IMR-90 (cell line): ENCODE data around the gene TRAPPC5. TPM values are rescaled to one million over a fixed set of nuclear protein-coding genes. Genes with fewer than 3 reads are reported as not detected.

Source experiments
- ATAC-seq: fragments of 200-7000 bp; cut with Tn5 transposase; 2 replicates; pipeline ENCODE4 v1.9.1; 2020; ENCODE audit warnings: low read depth, mild to moderate bottlenecking, moderate library complexity
- BruUV-seq: library from RNA; stranded (reverse); fragments of 400-500 nt; replicated peaks from 2 replicates; lab custom pipeline; 2021; lab: Mats Ljungman, UMichigan
- CTCF ChIA-PET: fragments of 300-600 bp; formaldehyde crosslinking; extraction: SDS; loops from one replicate; lab custom pipeline; 2021; ENCODE audit warnings: antibody characterized with exemption; lab: Yijun Ruan, JAX
- POLR2A ChIA-PET: fragments of 300-600 bp; sonication (Branson Sonifier 250); formaldehyde crosslinking; loops from one replicate; lab custom pipeline; 2022; ENCODE audit warnings: antibody characterized with exemption; ENCODE audit not compliant: unreplicated experiment; lab: Charles Lee
- DNase-seq: peaks from one replicate; pipeline ENCODE4 v3.0.0; 2013
- H2AFZ ChIP-seq: replicated peaks from 2 replicates; pipeline ENCODE3; 2013; ENCODE audit warnings: low read length, mild to moderate bottlenecking; ENCODE audit not compliant: poor library complexity
- H2AK5ac ChIP-seq: 2 replicates; pipeline ENCODE4 v1.6.1; 2013; ENCODE audit warnings: low read depth, low read length, inconsistent platforms
- H2AK9ac ChIP-seq: replicated peaks from 2 replicates; pipeline ENCODE3; 2013; ENCODE audit warnings: mild to moderate bottlenecking, low read depth, low read length, moderate library complexity; ENCODE audit not compliant: poor library complexity
- H2BK120ac ChIP-seq: 2 replicates; pipeline ENCODE4 v1.6.1; 2013; ENCODE audit warnings: low read depth, low read length, inconsistent platforms
- H2BK15ac ChIP-seq: 3 replicates; pipeline ENCODE4 v1.6.1; 2013; ENCODE audit warnings: low read depth, low read length, inconsistent platforms
- H2BK20ac ChIP-seq: 2 replicates; pipeline ENCODE4 v1.6.1; 2013; ENCODE audit warnings: low read depth, mild to moderate bottlenecking, inconsistent platforms, low read length, moderate library complexity
- H2BK5ac ChIP-seq: 2 replicates; pipeline ENCODE4 v1.6.1; 2013; ENCODE audit warnings: mild to moderate bottlenecking, low read depth, low read length, inconsistent platforms; ENCODE audit not compliant: poor library complexity, severe bottlenecking
- H3K14ac ChIP-seq: replicated peaks from 2 replicates; pipeline ENCODE4 v1.6.1; 2013; ENCODE audit warnings: low read depth, low read length, inconsistent platforms
- H3K18ac ChIP-seq: 2 replicates; pipeline ENCODE4 v1.6.1; 2013; ENCODE audit warnings: low read depth, low read length, control low read depth
- H3K23ac ChIP-seq: 2 replicates; pipeline ENCODE4 v1.6.1; 2013; ENCODE audit warnings: low read depth, low read length, inconsistent platforms
- H3K27ac ChIP-seq: 2 replicates; pipeline ENCODE4 v1.5.1; 2013; ENCODE audit warnings: mild to moderate bottlenecking, control low read depth, low read length; ENCODE audit not compliant: insufficient read depth
- H3K27me3 ChIP-seq: 2 replicates; pipeline ENCODE4 v1.6.1; 2013; ENCODE audit warnings: low read length; ENCODE audit not compliant: control insufficient read depth, insufficient read depth
- H3K36me3 ChIP-seq: 2 replicates; pipeline ENCODE4 v1.6.1; 2013; ENCODE audit warnings: low read length, mixed read lengths; ENCODE audit not compliant: control insufficient read depth, insufficient read depth
- H3K4ac ChIP-seq: 2 replicates; pipeline ENCODE4 v1.6.1; 2013; ENCODE audit warnings: low read depth, low read length, inconsistent platforms
- H3K4me1 ChIP-seq: 2 replicates; pipeline ENCODE4 v1.6.1; 2013; ENCODE audit warnings: low read length, mixed read lengths; ENCODE audit not compliant: control insufficient read depth, insufficient read depth
- H3K4me2 ChIP-seq: 2 replicates; pipeline ENCODE4 v1.6.1; 2013; ENCODE audit warnings: low read depth, mild to moderate bottlenecking, control low read depth, low read length, moderate library complexity
- H3K4me3 ChIP-seq: 2 replicates; pipeline ENCODE4 v1.5.1; 2013; ENCODE audit warnings: low read depth, mild to moderate bottlenecking, control low read depth, low read length, moderate library complexity; ENCODE audit not compliant: insufficient read depth
- H3K56ac ChIP-seq: 2 replicates; pipeline ENCODE4 v1.6.1; 2013; ENCODE audit warnings: low read length, inconsistent platforms; ENCODE audit not compliant: insufficient read depth; ENCODE audit errors: extremely low read depth
- H3K79me1 ChIP-seq, 2 experiments: 2 replicates each; pipeline ENCODE4 v1.6.1; 2013; ENCODE audit warnings: low read length in 2 of 2, inconsistent platforms in 1 of 2, low read depth in 1 of 2
- H3K9ac ChIP-seq: 2 replicates; pipeline ENCODE4 v1.6.1; 2013; ENCODE audit warnings: low read depth, low read length, control low read depth
- H3K9me1 ChIP-seq: 2 replicates; pipeline ENCODE4 v1.6.1; 2013; ENCODE audit warnings: low read length, inconsistent platforms; ENCODE audit not compliant: insufficient read depth
- H3K9me3 ChIP-seq: 2 replicates; pipeline ENCODE4 v1.6.1; 2013; ENCODE audit warnings: low read length; ENCODE audit not compliant: control insufficient read depth, insufficient read depth
- H4K20me1 ChIP-seq: 2 replicates; pipeline ENCODE4 v1.6.1; 2013; ENCODE audit warnings: low read length, inconsistent platforms; ENCODE audit not compliant: insufficient read depth
- H4K5ac ChIP-seq: 2 replicates; pipeline ENCODE4 v1.6.1; 2013; ENCODE audit warnings: mild to moderate bottlenecking, low read depth, low read length, control low read depth
- H4K8ac ChIP-seq, 2 experiments: 2 replicates each; pipeline ENCODE4 v1.6.1; 2013; ENCODE audit warnings: low read depth in 2 of 2, low read length in 2 of 2, control low read depth in 1 of 2, inconsistent platforms in 1 of 2
- H4K91ac ChIP-seq: 2 replicates; pipeline ENCODE4 v1.6.1; 2013; ENCODE audit warnings: low read depth, low read length, inconsistent platforms; ENCODE audit not compliant: insufficient read depth
- BHLHE40 ChIP-seq: fragments of 150-350 bp; IDR thresholded peaks from 2 replicates; pipeline ENCODE4 v1.6.1; 2016; ENCODE audit warnings: mild to moderate bottlenecking, low read depth, low read length
- CHD1 ChIP-seq: IDR thresholded peaks from 2 replicates; pipeline ENCODE4 v1.6.1; 2012; ENCODE audit warnings: low read depth, low read length, improper control_type of control experiment
- CTCF ChIP-seq: conservative IDR thresholded peaks from 2 replicates; pipeline ENCODE4 v1.5.1; 2012; ENCODE audit warnings: mild to moderate bottlenecking, low read depth, low read length, improper control_type of control experiment
- ELK1 ChIP-seq: fragments of 150-350 bp; IDR thresholded peaks from 2 replicates; pipeline ENCODE4 v1.6.1; 2016; ENCODE audit warnings: low read depth, mild to moderate bottlenecking, low read length, moderate library complexity, borderline replicate concordance
- FOS ChIP-seq: fragments of 150-350 bp; IDR thresholded peaks from 2 replicates; pipeline ENCODE4 v1.6.1; 2016; ENCODE audit warnings: low read depth, low read length
- MAZ ChIP-seq: IDR thresholded peaks from 2 replicates; pipeline ENCODE4 v1.6.1; 2012; ENCODE audit warnings: low read depth, mild to moderate bottlenecking, low read length, improper control_type of control experiment, moderate library complexity, borderline replicate concordance
- MXI1 ChIP-seq: IDR thresholded peaks from 2 replicates; pipeline ENCODE4 v1.6.1; 2012; ENCODE audit warnings: low read depth, mild to moderate bottlenecking, low read length, moderate library complexity, borderline replicate concordance
- NFE2L2 ChIP-seq: fragments of 150-350 bp; IDR thresholded peaks from 2 replicates; pipeline ENCODE4 v1.6.1; 2016; ENCODE audit warnings: low read depth, mild to moderate bottlenecking, low read length
- POLR2A ChIP-seq: IDR thresholded peaks from 2 replicates; pipeline ENCODE4 v1.6.1; 2012; ENCODE audit warnings: mild to moderate bottlenecking, low read depth, low read length
- RCOR1 ChIP-seq: IDR thresholded peaks from 2 replicates; pipeline ENCODE4 v1.6.1; 2012; ENCODE audit warnings: mild to moderate bottlenecking, low read length, improper control_type of control experiment; ENCODE audit not compliant: insufficient replicate concordance
- RFX5 ChIP-seq: IDR thresholded peaks from 2 replicates; pipeline ENCODE4 v1.8.0; 2012; ENCODE audit warnings: low read depth, mild to moderate bottlenecking, low read length, moderate library complexity
- SMC3 ChIP-seq: fragments of 150-350 bp; IDR thresholded peaks from 2 replicates; pipeline ENCODE4 v1.6.1; 2016; ENCODE audit warnings: low read depth, mild to moderate bottlenecking, antibody characterized with exemption, low read length, moderate library complexity
- USF2 ChIP-seq: fragments of 150-350 bp; IDR thresholded peaks from 2 replicates; pipeline ENCODE4 v1.6.1; 2017; ENCODE audit warnings: mild to moderate bottlenecking, antibody characterized with exemption, low read length, low read depth
- WGBS, 2 experiments: methylation state at CpG; one replicate each; pipeline versions ENCODE4 v1.1.5 to v1.1.7; 2013; ENCODE audit warnings: missing lambda C conversion rate in 2 of 2; ENCODE audit not compliant: insufficient read length in 1 of 2; ENCODE audit errors: extremely low coverage in 2 of 2; 5-methylcytosine and 5-hydroxymethylcytosine counted together
- dilution Hi-C: fragments of 300-500 bp; cut with HindIII; formaldehyde crosslinking; loops from one replicate; pipeline ENCODE4 v1.14.3; 2018; ENCODE audit warnings: low sequenced_read_pairs; ENCODE audit not compliant: unreplicated experiment
- in situ Hi-C: fragments of 300-500 bp; cut with MboI; formaldehyde crosslinking; loops from 3 replicates; pipeline ENCODE4 v1.14.3; 2019; ENCODE audit warnings: low sequenced_read_pairs, inconsistent platforms, mixed read lengths
- intact Hi-C: fragments of 100-400 bp; cut with micrococcal nuclease; formaldehyde crosslinking; loops from 2 replicates; pipeline ENCODE4 v1.10.0; 2022
- polyA plus RNA-seq, 3 experiments: library from polyadenylated mRNA; depleted of rRNA; stranded (reverse); fragments of >200 nt; gene quantifications; 2 replicates each; pipeline ENCODE4 v1.2.3, GENCODE V29; 2012; ENCODE audit warnings: low replicate concordance in 1 of 3
- total RNA-seq: library from RNA; depleted of rRNA; stranded (reverse); fragments of >200 nt; gene quantifications from 2 replicates; pipeline ENCODE4 v1.2.3, GENCODE V29; 2012

The TRAPPC5 gene
- total and polyA plus RNA-seq, 2 of the 4 experiments (the other 2 are of a cell fraction): 54.7 to 109 TPM

- no peaks in the 10 kb centered on the region for H4K20me1 ChIP-seq
- H3K27ac ChIP-seq: no peak overlapping the region
- no peak overlapping the region for H3K23ac ChIP-seq
- TF ChIP-seq CTCF: no peak
- no peak for TF ChIP-seq USF2
- TF ChIP-seq POLR2A: no peak
- TF ChIP-seq RCOR1: no peak
- no peak for TF ChIP-seq BHLHE40
- TF ChIP-seq RFX5: no peak
- no peak for TF ChIP-seq NFE2L2
- no peak for TF ChIP-seq CHD1
- TF ChIP-seq SMC3: no peak
- no peak for TF ChIP-seq MAZ
- no peak for TF ChIP-seq FOS
- TF ChIP-seq ELK1: no peak
- TF ChIP-seq MXI1: no peak
- intact Hi-C loops: no loop called here
- H2BK5ac ChIP-seq: no peak overlapping the region
- H3K14ac ChIP-seq: no peak overlapping the region
- no peak overlapping the region for H2AFZ ChIP-seq
- H3K79me1 ChIP-seq: no peaks in the 10 kb centered on the region
- H2BK20ac ChIP-seq: no peak overlapping the region
- no CpG with 5 or more reads among the region's 2 CpGs for WGBS, 2 experiments
- H3K9me1 ChIP-seq: no peaks in the 10 kb centered on the region
- no peak overlapping the region for H2AK9ac ChIP-seq
- no peaks in the 10 kb centered on the region for H3K4me1 ChIP-seq
- H4K91ac ChIP-seq: no peak overlapping the region
- CTCF ChIA-PET: no interaction called here
- H3K4me2 ChIP-seq: no peak overlapping the region
- H3K9ac ChIP-seq: no peak overlapping the region
- H3K27me3 ChIP-seq: peaks cover 36% of the 10 kb centered on the region
- in situ Hi-C loops: no loop called here
- H2BK15ac ChIP-seq: no peak overlapping the region
- ATAC-seq (no peak), DNase-seq (no peak)
- no TSS peak for BruUV-seq
- no peak overlapping the region for H3K56ac ChIP-seq
- no peak overlapping the region for H3K4me3 ChIP-seq
- POLR2A ChIA-PET: no interaction called here
- no peak overlapping the region for H2AK5ac ChIP-seq
- H3K9me3 ChIP-seq: no peaks in the 10 kb centered on the region
- H2BK120ac ChIP-seq: no peak overlapping the region
- H4K8ac ChIP-seq: no peak overlapping the region
- H3K36me3 ChIP-seq: no peaks in the 10 kb centered on the region
- H3K18ac ChIP-seq: no peak overlapping the region
- no peak overlapping the region for H4K5ac ChIP-seq
- dilution Hi-C loops: no loop called here
- no peak overlapping the region for H3K4ac ChIP-seq
Measured at GRCh38 chr19:7725791-7726190, 45.2 kb downstream of the TRAPPC5 start.
